Endothelial cell of umbilical vein (primary cell): ENCODE data around the gene YARS1. TPM values are rescaled to one million over a fixed set of nuclear protein-coding genes. Genes with fewer than 3 reads are reported as not detected.

ENCODE experiments used
- BruUV-seq: library from RNA; stranded (reverse); fragments of 400-500 nt; replicated peaks from 2 replicates; lab custom pipeline; 2021; lab: Mats Ljungman, UMichigan
- CTCF ChIA-PET: fragments of 300-600, 350-600 bp; sonication (Branson Sonifier 250); formaldehyde crosslinking; loops from one replicate; lab custom pipeline; 2021; ENCODE audit warnings: antibody characterized with exemption, inconsistent platforms; lab: Charles Lee
- POLR2A ChIA-PET: fragments of 300-600, 350-600 bp; sonication (Branson Sonifier 250); formaldehyde crosslinking; loops from one replicate; lab custom pipeline; 2021; ENCODE audit warnings: antibody characterized with exemption, inconsistent platforms; lab: Charles Lee
- DNase-seq: peaks from one replicate; pipeline ENCODE4 v3.0.0-alpha.2; 2011; ENCODE audit warnings: low read depth, low spot score
- FAIRE-seq: peaks from 2 replicates; lab custom pipeline; 2011; peaks lifted over from hg19 to GRCh38; lab: Jason Lieb, UNC
- H2AFZ ChIP-seq: 2 replicates; pipeline ENCODE4 v1.6.0; 2012; ENCODE audit warnings: low read depth, low read length, control low read depth, inconsistent platforms
- H3K27ac ChIP-seq: 2 replicates; pipeline ENCODE4 v1.5.1; 2011; ENCODE audit warnings: low read depth, mild to moderate bottlenecking, control low read depth, low read length, moderate library complexity; ENCODE audit not compliant: insufficient read depth
- H3K27me3 ChIP-seq, 2 experiments: 2 replicates each; pipeline versions ENCODE4 v1.6.0 to v1.6.1; 2011; ENCODE audit warnings: low read length in 2 of 2, mixed read lengths in 1 of 2; ENCODE audit not compliant: control insufficient read depth in 2 of 2, insufficient read depth in 2 of 2
- H3K36me3 ChIP-seq, 2 experiments: 2 replicates in 1 of 2; 3 replicates in 1 of 2; pipeline ENCODE4 v1.5.1; 2011; ENCODE audit warnings: low read length in 2 of 2, mild to moderate bottlenecking in 1 of 2, moderate library complexity in 1 of 2; ENCODE audit not compliant: control insufficient read depth in 2 of 2, insufficient read depth in 2 of 2; ENCODE audit errors: extremely low read depth in 1 of 2
- H3K4me1 ChIP-seq: 3 replicates; pipeline ENCODE4 v1.5.1; 2011; ENCODE audit warnings: mild to moderate bottlenecking, low read length; ENCODE audit not compliant: control insufficient read depth, insufficient read depth; ENCODE audit errors: extremely low read depth
- H3K4me2 ChIP-seq: 2 replicates; pipeline ENCODE4 v1.6.1; 2011; ENCODE audit warnings: low read length, control low read depth, mixed read lengths; ENCODE audit not compliant: insufficient read depth
- H3K4me3 ChIP-seq, 3 experiments: fragments of 200-600 bp in 1 of 3; sonication (generic), shearing (Covaris generic) in 1 of 3; replicated peaks in 1 of 3; 2 replicates each; pipeline ENCODE4 v1.5.1; 2011 to 2016; ENCODE audit warnings: control low read depth in 3 of 3, low read length in 3 of 3, mild to moderate bottlenecking in 2 of 3, inconsistent platforms in 1 of 3, low read depth in 1 of 3, moderate library complexity in 1 of 3; ENCODE audit not compliant: insufficient read depth in 1 of 3
- H3K79me2 ChIP-seq: 2 replicates; pipeline ENCODE4 v1.6.0; 2012; ENCODE audit warnings: low read length, inconsistent platforms; ENCODE audit not compliant: control insufficient read depth, insufficient read depth
- H3K9ac ChIP-seq: replicated peaks from 2 replicates; pipeline ENCODE3; 2011; ENCODE audit warnings: low read length, control low read depth; ENCODE audit not compliant: insufficient read depth; ENCODE audit errors: extremely low read depth
- H3K9me1 ChIP-seq: replicated peaks from 3 replicates; pipeline ENCODE4 v1.6.0; 2011; ENCODE audit warnings: mild to moderate bottlenecking, low read length; ENCODE audit not compliant: control insufficient read depth, insufficient read depth; ENCODE audit errors: extremely low read depth
- H3K9me3 ChIP-seq: replicated peaks from 2 replicates; pipeline ENCODE4 v1.5.1; 2012; ENCODE audit warnings: low read length, inconsistent platforms; ENCODE audit not compliant: control insufficient read depth, insufficient read depth
- H4K20me1 ChIP-seq: replicated peaks from 2 replicates; pipeline ENCODE3; 2011; ENCODE audit warnings: mild to moderate bottlenecking, low read length; ENCODE audit not compliant: control insufficient read depth, insufficient read depth; ENCODE audit errors: extremely low read depth
- CTCF ChIP-seq, 2 donors: IDR thresholded peaks; 1 replicate in 1 of 2; 2 replicates in 1 of 2; pipeline ENCODE4 v1.5.1; 2011; ENCODE audit warnings: low read length in 2 of 2, mild to moderate bottlenecking in 2 of 2, moderate library complexity in 2 of 2, control low read depth in 1 of 2, inconsistent platforms in 1 of 2, low read depth in 1 of 2; ENCODE audit not compliant: insufficient read depth in 1 of 2; ENCODE audit errors: extremely low read depth in 1 of 2
- EZH2 ChIP-seq: IDR thresholded peaks from 2 replicates; pipeline ENCODE4 v1.6.1; 2012; ENCODE audit warnings: borderline replicate concordance, low read depth, mild to moderate bottlenecking, moderate library complexity, low read length, inconsistent platforms; ENCODE audit not compliant: severe bottlenecking
- FOS ChIP-seq: IDR thresholded peaks from 2 replicates; pipeline ENCODE4 v1.6.1; 2011; ENCODE audit warnings: mild to moderate bottlenecking, low read length, moderate library complexity, borderline replicate concordance; ENCODE audit not compliant: insufficient read depth
- GATA2 ChIP-seq: IDR thresholded peaks from 2 replicates; pipeline ENCODE4 v1.7.0; 2011; ENCODE audit warnings: low read depth, mild to moderate bottlenecking, moderate library complexity, mixed read lengths, low read length; ENCODE audit not compliant: insufficient read length, insufficient read depth
- JUN ChIP-seq: IDR thresholded peaks from 2 replicates; pipeline ENCODE4 v1.6.1; 2011; ENCODE audit warnings: borderline replicate concordance, low read depth; ENCODE audit not compliant: insufficient read length, insufficient read depth
- MAX ChIP-seq: IDR thresholded peaks from 2 replicates; pipeline ENCODE4 v1.6.1; 2011; ENCODE audit not compliant: insufficient read depth, insufficient read length
- MYC ChIP-seq: IDR thresholded peaks from one replicate; pipeline ENCODE4 v1.6.1; 2011; ENCODE audit warnings: mild to moderate bottlenecking, low read depth, low read length
- POLR2A ChIP-seq: IDR thresholded peaks from 2 replicates; pipeline ENCODE4 v1.6.1; 2012; ENCODE audit warnings: low read depth, mild to moderate bottlenecking, control low read depth, low read length
- POLR2AphosphoS5 ChIP-seq: IDR thresholded peaks from 2 replicates; pipeline ENCODE4 v1.6.1; 2012; ENCODE audit warnings: low read depth, mild to moderate bottlenecking, control low read depth, low read length, moderate library complexity; ENCODE audit not compliant: insufficient read depth
- dilution Hi-C: fragments of 300-500 bp; cut with MboI; formaldehyde crosslinking; loops from one replicate; pipeline ENCODE4 v1.15.0; 2019; ENCODE audit warnings: low sequenced_read_pairs; ENCODE audit not compliant: extremely low pct_ligation_motif_present
- intact Hi-C: fragments of 100-400 bp; cut with micrococcal nuclease; formaldehyde crosslinking; loops from one replicate; pipeline ENCODE4 v1.10.0; 2022
- polyA plus RNA-seq, 4 experiments: library from polyadenylated mRNA; depleted of rRNA in 3 of 4; stranded (reverse) in 3 of 4; unstranded in 1 of 4; fragments of >200 nt; gene quantifications; 2 replicates each; pipeline versions ENCODE4 v1.2.1 to v1.2.3, GENCODE V29; 2011 to 2012; ENCODE audit warnings: missing spikeins in 1 of 4
- total RNA-seq: library from RNA; stranded (reverse); gene quantifications from 2 replicates; pipeline ENCODE4 v1.2.3, GENCODE V29; 2021

The YARS1 gene
- total and polyA plus RNA-seq, 2 donors (not counting 3 experiments of a cell fraction or from before 2014, with no cell fraction given): 38.2 to 144 TPM

- H3K36me3 ChIP-seq: peaks cover 5 to 6% of the 10 kb centered on the region in 2 experiments
- H3K27me3 ChIP-seq: no peaks in the 10 kb centered on the region
- CTCF ChIA-PET: interaction anchor here (0.8 to 1.5 kb wide), 2 partner anchors 12 to 17 kb away, joined by 3 to 4 read pairs; no protein-coding TSS in a partner anchor
- no peak overlapping the region for H3K9ac ChIP-seq
- no peak for FAIRE-seq
- no peaks in the 10 kb centered on the region for H4K20me1 ChIP-seq
- H3K9me1 ChIP-seq: no peaks in the 10 kb centered on the region
- no peaks in the 10 kb centered on the region for H3K79me2 ChIP-seq
- POLR2A ChIA-PET: no interaction called here
- TF ChIP-seq POLR2A (no peak), CTCF (IDR thresholded peaks at IDR 0.05; ENCODE audit: extremely low read depth in 1 of 2, insufficient read depth in 1 of 2, low read depth in 1 of 2, low read length in 2 of 2) (no peak)
- no peak overlapping the region for H2AFZ ChIP-seq
- no peak overlapping the region for H3K4me2 ChIP-seq
- no peaks in the 10 kb centered on the region for H3K9me3 ChIP-seq
- dilution Hi-C loops: no loop called here
- no peak overlapping the region for H3K4me3 ChIP-seq
- H3K27ac ChIP-seq: no peak overlapping the region
- no TSS peak for BruUV-seq
- intact Hi-C loops: no loop called here
- peaks cover 9% of the 10 kb centered on the region for H3K4me1 ChIP-seq
- DNase-seq: no peak
These were observed 43.4 kb upstream of the YARS1 start for GRCh38 chr1:32860566-32860965.

DNA sequence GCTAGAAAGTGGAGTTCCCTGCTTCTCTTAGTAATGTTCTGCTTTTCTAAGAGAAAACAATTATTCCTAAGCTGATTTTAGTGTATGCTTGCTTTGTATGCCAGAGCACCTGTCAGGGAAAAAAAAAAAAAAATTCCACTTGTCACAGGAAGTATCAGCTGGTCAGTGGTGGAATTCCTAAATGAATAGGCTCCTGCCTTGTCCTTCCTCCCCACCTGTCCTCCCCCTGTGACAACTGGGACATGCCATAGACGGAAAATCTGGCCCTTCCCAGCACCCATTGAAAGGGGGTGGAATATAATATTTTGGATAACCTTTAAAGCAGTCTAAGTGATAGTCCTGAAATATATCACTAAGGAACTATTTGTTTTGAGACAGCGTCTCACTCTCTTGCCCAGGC lies 42.8 kb upstream of the YARS1 start:
- H3K27me3 ChIP-seq: no peaks in the 10 kb centered on the region
- TF ChIP-seq MYC: no peak
- no peak for TF ChIP-seq EZH2
- no peak for TF ChIP-seq GATA2
- TF ChIP-seq POLR2AphosphoS5: no peak
- TF ChIP-seq JUN: no peak
- TF ChIP-seq CTCF (IDR thresholded peaks at IDR 0.05; ENCODE audit: extremely low read depth in 1 of 2, insufficient read depth in 1 of 2, low read depth in 1 of 2, low read length in 2 of 2): no peak
- TF ChIP-seq POLR2A: no peak
- no peak for TF ChIP-seq MAX
- TF ChIP-seq FOS: no peak
- intact Hi-C loops: no loop called here
- ChIA-PET POLR2A (no interaction called here), CTCF (interaction anchor here (1.5 kb wide), 1 partner anchor 16 kb away, joined by 4 read pairs; no protein-coding TSS in a partner anchor)
- peaks cover 5 to 6% of the 10 kb centered on the region in 2 experiments for H3K36me3 ChIP-seq
- no peak overlapping the region for H3K4me2 ChIP-seq
- dilution Hi-C loops: no loop called here
- DNase-seq: no peak
- no peak overlapping the region for H3K4me3 ChIP-seq
- H3K9me1 ChIP-seq: no peaks in the 10 kb centered on the region
- FAIRE-seq: peak; percentile 8
- H3K9me3 ChIP-seq: no peaks in the 10 kb centered on the region
- no peak overlapping the region for H3K9ac ChIP-seq
- H2AFZ ChIP-seq: no peak overlapping the region
- BruUV-seq: no TSS peak
- no peaks in the 10 kb centered on the region for H3K79me2 ChIP-seq
- no peaks in the 10 kb centered on the region for H4K20me1 ChIP-seq
- no peak overlapping the region for H3K27ac ChIP-seq
- peaks cover 9% of the 10 kb centered on the region for H3K4me1 ChIP-seq
